ENCODE results near the gene RNGTT.
"Not testable (repeated sequence)": the region's sequence is repeated elsewhere in the genome, so short reads cannot be mapped to it uniquely, and the experiment has no call there.

Gene RNGTT

GRCh38 chr6:88963139-88964090 lies at the start of gene RNGTT:
Gene RNGTT, minus strand, starts transcription at chr6:88963618. Its CDS starts 209 bp downstream, at chr6:88963409.
- peak; percentile 67 for DNase-seq

DNA sequence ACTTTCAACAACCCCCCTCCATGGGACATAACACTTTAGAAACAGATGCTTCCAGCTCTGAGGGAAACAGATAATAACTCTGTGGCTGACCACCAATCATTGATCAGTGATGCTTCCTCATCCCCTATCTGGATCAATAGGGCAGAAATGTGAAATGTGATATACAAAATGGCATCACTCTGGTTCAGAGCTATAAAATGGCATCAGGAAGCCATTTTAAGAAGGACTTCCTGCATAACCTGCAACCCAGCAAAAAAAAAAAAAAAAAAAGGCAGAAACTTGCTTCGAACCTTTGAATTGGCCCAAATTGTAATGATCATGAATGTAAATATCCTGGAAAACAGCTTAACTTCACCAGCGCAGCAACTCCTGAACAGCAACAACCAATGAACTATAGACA lies 48.0 kb upstream of the RNGTT start:
- no peak for DNase-seq

DNA sequence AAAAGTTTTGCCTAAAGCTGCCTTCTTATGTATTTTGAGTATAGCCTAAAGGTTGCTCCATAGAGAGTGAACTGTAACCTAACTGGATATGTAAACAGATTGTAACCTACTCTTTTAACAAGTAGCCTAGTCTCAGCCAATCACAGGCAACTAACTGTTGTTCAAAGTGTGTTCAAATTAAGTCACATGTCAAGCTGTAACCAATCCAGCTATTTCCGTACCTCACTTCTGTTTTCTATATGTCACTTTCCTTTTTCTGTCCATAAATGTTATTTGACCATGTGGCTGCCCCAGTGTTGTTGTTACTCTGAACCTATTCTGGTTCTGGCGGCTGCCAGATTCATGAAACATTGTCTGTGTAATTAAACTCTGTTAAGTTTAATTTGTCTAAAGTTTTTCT lies 47.4 kb upstream of the RNGTT start:
- no peak for DNase-seq

- DNase-seq, result no peak
These were observed 46.2 kb upstream of the RNGTT start for GRCh38 chr6:89009624-89010059.

DNA sequence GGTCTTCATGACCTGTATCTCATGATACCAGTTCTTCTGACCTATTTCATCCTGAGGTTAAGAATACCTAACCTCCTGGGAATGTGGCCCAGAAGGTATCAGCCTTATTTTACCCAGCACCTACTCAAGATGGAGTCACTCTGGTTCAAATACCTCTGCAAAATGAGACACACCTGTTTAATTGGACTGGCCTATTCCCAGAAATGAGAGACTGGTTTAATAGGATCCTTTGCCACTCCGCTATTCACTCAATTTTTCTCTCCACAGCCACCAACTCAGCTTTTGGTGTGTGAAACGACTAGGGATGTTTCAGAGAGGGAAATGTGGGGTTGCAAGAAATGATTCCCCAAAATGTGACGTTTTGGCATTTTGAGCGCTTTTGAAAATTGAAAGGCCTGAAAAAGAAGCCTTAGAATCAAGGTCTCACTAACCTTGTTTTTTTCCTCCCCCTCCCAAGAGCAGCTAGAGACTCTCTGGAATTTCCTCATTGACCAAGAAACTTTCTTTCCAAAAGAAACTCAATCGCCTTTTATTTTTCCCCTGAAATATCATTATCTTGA lies 45.5 kb upstream of the RNGTT start:
- DNase-seq, result no peak

DNA sequence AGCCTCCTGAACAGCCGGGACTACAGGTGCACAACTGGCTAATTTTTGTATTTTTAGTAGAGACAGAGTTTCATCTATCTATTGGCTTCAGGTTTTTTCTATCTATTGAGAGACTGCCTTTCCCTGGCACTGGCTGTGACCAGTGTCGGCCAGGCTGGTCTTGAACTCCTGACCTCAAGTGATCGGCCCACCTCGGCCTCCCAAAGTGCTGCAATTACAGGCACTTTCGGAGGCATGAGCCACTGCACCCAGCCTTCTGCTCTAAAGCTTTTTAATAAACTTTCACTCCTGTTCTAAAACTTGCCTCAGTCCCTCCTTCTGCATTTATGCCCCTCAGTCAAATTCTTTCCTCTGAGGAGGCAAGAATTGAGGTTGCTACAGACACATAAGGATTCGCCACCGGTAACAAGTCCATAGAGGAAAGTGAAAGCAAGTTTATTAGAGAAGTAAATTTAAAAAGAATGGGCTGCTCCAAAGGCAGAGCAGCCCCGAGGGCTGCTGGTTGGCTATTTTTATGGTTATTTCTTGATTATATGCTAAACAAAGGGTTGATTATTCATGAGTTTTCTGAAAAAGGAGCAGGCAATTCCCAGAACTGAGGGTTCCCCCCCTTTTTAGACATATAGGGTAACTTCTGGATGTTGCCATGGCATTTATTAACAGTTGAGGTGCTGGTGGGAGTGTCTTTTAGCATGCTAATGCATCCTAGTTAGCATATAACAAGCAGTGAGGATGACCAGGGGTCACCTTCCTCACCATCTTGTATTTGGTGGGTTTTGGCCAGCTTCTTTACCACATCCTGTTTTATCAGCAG lies 44.8 kb upstream of the RNGTT start:
- no peak for DNase-seq

DNA sequence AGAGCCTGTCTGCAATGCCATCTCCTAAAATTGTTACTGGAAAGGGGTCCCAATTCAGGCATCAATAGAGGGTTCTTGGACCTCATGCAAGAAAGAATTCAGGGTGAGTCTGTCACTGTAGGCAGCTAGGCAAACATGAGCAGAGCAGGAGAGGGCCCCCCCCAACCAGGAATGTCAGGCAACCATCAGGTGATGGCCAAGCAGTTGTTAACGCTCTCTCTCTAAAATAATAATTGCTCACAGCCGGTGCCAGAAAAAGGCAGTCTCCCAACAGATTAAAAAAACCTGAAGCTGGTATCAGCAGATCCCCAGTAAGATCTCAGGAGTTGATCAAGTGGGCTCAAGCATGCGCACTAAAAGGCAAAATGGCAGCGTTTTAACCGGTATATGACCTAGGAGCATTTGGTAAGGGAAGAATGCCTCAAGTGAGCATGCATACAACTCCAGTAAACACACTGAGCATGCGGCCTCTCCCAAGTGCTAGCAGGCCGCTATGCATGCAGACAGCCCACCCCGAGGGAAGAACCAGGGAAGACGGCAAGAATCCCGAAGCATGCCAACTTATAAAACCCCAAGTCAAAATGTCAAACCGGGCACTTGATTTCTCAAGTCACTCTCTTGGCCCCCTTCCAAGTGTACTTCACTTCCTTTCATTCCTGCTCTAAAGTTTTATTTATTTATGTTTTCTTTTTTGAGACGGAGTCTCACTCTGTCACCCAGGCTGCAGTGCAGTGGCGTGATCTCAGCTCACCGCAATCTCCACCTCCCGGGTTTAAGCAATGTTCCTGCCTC lies 44.0 kb upstream of the RNGTT start:
- no peak for DNase-seq

DNA sequence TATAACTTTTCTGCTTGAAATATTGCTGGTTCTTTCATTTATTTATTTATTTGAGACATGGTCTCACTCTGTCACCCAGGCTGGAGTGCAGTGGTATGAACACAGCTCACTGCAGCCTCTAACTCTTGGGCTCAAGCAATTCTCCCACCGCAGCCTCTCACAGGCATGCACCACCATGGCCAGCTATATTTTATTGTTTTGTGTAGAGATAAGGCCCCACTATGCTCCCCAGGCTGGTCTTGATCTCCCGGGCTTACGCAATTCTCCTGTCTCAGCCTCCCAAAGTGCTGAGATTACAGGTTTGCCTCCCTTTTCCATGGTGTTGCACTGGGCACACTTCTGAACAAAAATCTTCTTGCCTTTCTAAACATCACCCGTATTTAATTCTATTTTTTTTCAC lies 39.1 kb upstream of the RNGTT start:
- no peak for DNase-seq

DNA sequence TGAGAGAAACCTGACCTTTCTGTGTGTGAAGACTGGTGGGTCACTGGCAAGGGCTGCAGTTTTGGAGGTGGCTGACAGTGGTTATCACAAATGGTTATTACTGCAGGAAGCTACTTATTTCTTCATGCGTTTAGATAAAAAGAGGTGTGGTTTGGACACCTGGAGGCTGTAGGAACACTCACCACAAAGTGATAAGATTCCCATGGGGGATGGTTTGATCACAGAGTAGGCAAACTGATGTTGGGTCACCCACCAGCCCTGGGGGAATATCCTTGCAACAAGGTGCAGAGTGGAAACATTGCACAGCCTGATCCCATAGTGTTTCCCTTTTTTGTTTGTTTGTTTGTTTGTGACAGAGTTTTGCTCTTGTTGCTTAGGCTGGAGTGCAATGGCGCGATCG lies 33.9 kb upstream of the RNGTT start:
- no peak for DNase-seq

DNA sequence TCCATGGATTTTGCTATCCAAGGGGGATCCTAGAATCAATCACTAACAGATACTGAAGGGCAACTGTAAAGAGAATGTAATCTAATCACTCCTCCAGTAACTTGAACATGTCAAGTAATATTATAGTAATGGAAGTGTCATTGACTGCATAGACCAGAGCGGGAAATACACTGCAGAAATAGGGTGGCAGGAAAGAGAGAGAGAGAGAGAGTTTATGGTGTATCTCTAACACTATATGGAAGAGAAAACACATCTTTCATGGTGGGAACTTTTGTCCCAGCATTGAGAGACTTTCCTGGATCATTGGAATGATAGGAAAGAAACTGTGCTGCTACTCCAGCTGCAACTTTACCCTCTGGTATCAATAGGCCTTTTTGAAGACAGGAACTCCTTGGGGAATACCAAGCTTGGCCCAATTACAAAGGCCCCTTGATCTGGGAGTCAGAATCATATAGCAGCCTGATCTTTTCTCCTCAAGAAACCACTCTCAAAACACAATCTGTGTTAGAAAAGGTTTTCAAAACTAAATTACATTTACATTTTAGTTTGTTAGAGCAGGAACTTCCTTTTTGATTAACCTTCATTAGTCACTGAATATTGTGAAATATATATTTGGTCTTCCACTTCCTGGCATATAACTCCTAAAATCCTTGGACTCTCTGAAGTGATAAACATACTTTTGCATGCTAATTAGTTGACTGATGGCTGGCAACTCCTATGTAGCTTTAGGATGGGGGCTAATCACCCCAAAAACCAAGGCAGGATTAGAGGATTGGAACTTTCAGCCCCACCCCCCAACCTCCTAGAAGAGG lies 29.5 kb upstream of the RNGTT start:
- DNase-seq, result no peak

- no peak for DNase-seq
These were observed 25.8 kb upstream of the RNGTT start for GRCh38 chr6:88989215-88989614.

DNA sequence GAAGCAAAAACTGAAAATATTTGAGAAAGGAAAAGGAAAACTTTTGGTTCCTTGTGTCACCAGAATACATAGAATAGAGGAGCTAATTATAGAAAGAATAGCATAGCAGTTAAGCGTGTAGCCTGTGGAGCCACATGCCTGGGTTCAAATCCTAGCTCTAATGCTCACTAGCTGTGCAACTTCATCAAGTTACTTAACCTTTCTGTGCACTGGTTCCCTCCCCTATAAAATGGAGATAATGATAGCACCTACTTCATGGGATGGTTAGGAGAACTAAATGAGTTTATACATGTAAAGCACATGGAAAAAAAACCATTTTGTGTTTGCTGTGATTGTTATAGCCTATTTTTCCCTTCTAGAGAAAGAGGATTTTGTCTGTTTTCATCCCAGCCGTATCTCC lies 24.5 kb upstream of the RNGTT start:
- DNase-seq, result no peak

DNA sequence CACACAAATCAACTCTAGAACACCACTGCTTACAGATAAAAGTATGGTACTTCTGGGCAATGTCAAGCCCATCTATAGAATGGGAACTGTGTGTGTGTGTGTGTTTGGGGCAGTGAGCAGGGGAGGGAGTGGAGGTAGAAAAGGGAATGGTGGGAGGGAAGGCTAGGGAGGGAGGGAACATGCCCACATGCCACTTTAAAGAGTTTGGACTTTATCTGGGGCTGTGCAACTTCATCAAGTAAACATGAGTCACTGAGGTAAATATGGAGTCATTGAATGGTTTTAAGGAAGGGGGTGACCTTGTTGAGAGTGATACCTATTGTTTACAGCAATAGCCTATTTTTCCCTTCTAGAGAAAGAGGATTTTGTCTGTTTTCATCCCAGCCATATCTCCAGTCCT lies 22.5 kb upstream of the RNGTT start:
- DNase-seq, result no peak

DNA sequence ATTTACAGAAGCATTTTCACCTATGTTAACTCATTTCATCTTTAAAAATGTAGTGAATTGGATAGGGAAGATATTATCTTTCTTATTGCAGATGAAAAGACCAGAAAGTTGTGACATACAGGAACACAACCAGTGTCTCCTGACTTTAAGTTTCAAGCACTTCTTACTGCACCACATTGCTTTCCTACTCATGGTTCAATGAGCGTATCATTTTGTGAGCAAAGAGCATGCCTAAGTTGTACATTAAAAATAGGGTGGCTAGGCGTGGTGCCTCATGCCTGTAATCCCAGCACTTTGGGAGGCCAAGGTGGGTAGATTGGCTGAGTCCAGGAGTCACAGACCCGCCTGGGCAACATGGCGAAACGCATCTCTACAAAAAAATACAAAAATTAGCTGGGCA lies 21.2 kb upstream of the RNGTT start:
- no peak for DNase-seq

- no peak for DNase-seq
These were observed 20.7 kb upstream of the RNGTT start for GRCh38 chr6:88984152-88984551.

DNA sequence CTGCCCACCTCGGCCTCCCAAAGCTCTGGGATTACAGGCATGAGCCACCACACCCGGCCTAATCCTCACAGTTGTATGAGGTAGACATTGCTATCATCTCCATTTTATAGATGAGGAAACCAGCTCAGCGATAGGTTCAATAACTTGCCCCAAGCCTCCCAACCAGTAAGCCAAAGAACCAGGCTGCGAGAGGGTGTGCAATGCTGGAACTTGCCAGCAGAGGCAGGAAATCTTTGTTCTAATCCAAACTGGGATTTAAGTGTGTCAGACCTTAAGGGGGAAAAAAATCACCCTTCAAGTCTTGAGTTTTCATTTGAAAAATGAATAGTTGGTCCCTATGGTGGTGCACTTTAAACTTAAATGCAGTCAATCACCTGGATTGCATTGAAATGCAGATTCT lies 20.1 kb upstream of the RNGTT start:
- no peak for DNase-seq

DNA sequence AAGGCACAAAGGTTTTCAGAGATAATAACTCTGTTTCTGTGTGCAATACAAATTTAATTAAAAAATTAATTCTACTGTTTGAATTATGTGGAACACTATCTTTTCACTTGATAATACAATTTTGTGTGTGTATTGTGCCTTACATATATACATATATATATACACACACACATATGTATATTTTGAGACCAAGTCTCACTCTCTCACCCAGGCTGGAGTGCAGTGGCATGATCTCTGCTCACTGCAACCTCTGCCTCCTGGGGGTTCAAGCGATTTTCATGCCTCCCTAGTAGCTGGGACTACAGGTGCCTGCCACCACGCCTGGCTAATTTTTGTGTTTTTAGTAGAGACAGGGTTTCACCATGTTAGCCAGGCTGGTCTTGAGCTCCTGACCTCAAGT lies 19.7 kb upstream of the RNGTT start:
- not testable (repeated sequence) for DNase-seq

- peak; percentile 5 for DNase-seq
These were observed 19.3 kb upstream of the RNGTT start for GRCh38 chr6:88982720-88983119.

DNA sequence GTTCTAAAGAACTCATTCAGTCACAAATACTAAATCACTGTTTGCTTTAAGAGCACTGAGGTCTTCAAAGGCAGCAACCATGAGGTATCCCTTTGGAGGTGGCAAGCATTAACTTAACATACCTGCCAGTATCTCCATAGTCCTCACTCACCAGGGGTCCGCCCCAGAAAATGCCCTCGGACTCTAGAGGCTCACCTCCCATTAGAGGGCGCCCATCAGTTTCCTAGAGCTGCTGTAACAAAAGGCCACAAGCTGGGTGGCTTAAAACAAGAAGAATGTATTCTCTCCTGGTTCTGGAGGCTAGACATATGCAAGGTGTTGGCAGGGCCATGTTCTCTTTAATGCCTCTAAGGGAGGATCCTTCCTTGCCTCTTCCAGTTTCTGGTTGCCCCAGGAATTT lies 12.0 kb upstream of the RNGTT start:
- no peak for DNase-seq

GRCh38 chr6:88972504-88973423 lies 9.3 kb upstream of the RNGTT start:
- DNase-seq, result no peak

GRCh38 chr6:88970301-88970700 lies 6.9 kb upstream of the RNGTT start:
- no peak for DNase-seq
